GM06990 (cell line): Measurements from ENCODE around the gene GALNT9.

ENCODE experiments used
- DNase-seq: peaks from one replicate; pipeline ENCODE4 v3.0.0-alpha.2; 2011; ENCODE audit not compliant: insufficient read length; ENCODE audit errors: extremely low read depth
- H3K27me3 ChIP-seq: replicated peaks from 2 replicates; pipeline ENCODE4 v1.6.0; 2011; ENCODE audit warnings: low read length; ENCODE audit not compliant: control insufficient read depth, insufficient read depth
- H3K36me3 ChIP-seq: 2 replicates; pipeline ENCODE4 v1.5.1; 2011; ENCODE audit warnings: low read length; ENCODE audit not compliant: control insufficient read depth, insufficient read depth
- H3K4me3 ChIP-seq: replicated peaks from 2 replicates; pipeline ENCODE4 v1.5.1; 2011; ENCODE audit warnings: low read depth, mild to moderate bottlenecking, control low read depth, low read length
- CTCF ChIP-seq: IDR thresholded peaks from 2 replicates; pipeline ENCODE4 v1.5.1; 2011; ENCODE audit warnings: low read length, control low read depth, mild to moderate bottlenecking, inconsistent platforms; ENCODE audit not compliant: insufficient read depth, poor library complexity, severe bottlenecking

GALNT9 gene

GRCh38 chr12:132287391-132288238 is 41.8 kb downstream of the GALNT9 start:
- no peaks in the 10 kb centered on the region for H3K27me3 ChIP-seq

GRCh38 chr12:132286912-132287311 is 42.5 kb downstream of the GALNT9 start:
- H3K36me3 ChIP-seq, result no peaks in the 10 kb centered on the region; the same call in 1 of the 2 replicates
- H3K4me3 ChIP-seq, result no peak overlapping the region
- H3K27me3 ChIP-seq, result no peaks in the 10 kb centered on the region
- no peak for DNase-seq
- TF ChIP-seq CTCF, result no peak

More at GRCh38 chr12:132287391-132288238, 41.8 kb downstream of the GALNT9 start:
- Histone ChIP-seq H3K36me3 (no peaks in the 10 kb centered on the region; the same call in 1 of the 2 replicates), H3K4me3 (no peak overlapping the region)
- TF ChIP-seq CTCF, result no peak
- no peak for DNase-seq

- H3K36me3 ChIP-seq, result no peaks in the 10 kb centered on the region; the same call in 1 of the 2 replicates
- TF ChIP-seq CTCF, result no peak
- DNase-seq, result no peak
- no peaks in the 10 kb centered on the region for H3K27me3 ChIP-seq
- no peak overlapping the region for H3K4me3 ChIP-seq
Measured at GRCh38 chr12:132285991-132286681, 43.3 kb downstream of the GALNT9 start.

GRCh38 chr12:132284827-132285741 is 44.3 kb downstream of the GALNT9 start:
- Histone ChIP-seq H3K36me3 (no peaks in the 10 kb centered on the region; the same call in 1 of the 2 replicates), H3K27me3 (no peaks in the 10 kb centered on the region), H3K4me3 (no peak overlapping the region)
- TF ChIP-seq CTCF, result no peak
- DNase-seq, result no peak

- no peak for TF ChIP-seq CTCF
- Histone ChIP-seq H3K4me3 (no peak overlapping the region), H3K27me3 (no peaks in the 10 kb centered on the region; the same call in 1 of the 2 replicates), H3K36me3 (no peaks in the 10 kb centered on the region)
- DNase-seq, result no peak
Measured at GRCh38 chr12:132284071-132284826, 45.1 kb downstream of the GALNT9 start.
